NCI-H446 treated with DMSO at 0.1 percent for 48 hours (cell line): ENCODE data around the gene DALRD3.

Experiments used
- DNase-seq: peaks from one replicate; lab custom pipeline; 2025; lab: John Stamatoyannopoulos, UW

The DALRD3 gene, protein sequence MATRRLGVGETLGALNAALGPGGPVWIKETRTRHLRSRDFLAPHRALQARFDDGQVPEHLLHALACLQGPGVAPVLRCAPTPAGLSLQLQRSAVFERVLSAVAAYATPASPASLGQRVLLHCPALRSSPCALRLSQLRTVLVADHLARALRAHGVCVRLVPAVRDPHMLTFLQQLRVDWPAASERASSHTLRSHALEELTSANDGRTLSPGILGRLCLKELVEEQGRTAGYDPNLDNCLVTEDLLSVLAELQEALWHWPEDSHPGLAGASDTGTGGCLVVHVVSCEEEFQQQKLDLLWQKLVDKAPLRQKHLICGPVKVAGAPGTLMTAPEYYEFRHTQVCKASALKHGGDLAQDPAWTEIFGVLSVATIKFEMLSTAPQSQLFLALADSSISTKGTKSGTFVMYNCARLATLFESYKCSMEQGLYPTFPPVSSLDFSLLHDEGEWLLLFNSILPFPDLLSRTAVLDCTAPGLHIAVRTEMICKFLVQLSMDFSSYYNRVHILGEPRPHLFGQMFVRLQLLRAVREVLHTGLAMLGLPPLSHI

DNA sequence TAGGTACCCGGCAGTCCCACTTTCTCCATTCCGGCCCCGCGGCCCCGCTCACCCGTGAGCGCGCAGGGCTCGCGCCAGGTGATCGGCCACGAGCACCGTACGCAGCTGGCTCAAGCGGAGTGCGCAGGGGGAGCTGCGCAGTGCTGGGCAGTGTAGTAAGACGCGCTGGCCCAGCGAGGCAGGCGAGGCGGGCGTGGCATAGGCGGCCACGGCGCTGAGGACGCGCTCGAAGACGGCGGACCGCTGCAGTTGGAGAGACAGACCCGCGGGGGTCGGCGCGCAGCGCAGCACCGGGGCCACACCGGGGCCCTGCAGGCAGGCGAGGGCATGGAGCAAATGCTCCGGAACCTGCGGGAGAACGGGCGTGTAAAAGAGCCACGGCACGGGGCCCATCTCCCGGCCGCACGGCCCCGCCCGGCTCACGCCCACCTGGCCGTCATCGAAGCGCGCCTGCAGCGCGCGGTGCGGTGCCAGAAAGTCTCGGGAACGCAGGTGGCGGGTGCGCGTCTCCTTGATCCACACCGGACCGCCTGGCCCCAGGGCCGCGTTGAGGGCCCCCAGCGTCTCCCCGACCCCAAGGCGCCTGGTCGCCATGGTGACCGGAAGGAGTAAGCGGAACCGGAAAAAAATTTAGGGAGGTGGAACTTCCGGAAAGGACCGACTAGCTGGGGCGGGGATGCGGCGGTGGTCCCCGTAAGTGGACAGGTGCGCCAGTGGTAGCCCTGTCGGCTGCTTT is at the start of gene DALRD3:
Gene DALRD3 (minus strand): TSS at position 610 of the 736 bp plus-strand sequence. CDS start 16 bp downstream, at position 594.
- no peak for DNase-seq

DNA sequence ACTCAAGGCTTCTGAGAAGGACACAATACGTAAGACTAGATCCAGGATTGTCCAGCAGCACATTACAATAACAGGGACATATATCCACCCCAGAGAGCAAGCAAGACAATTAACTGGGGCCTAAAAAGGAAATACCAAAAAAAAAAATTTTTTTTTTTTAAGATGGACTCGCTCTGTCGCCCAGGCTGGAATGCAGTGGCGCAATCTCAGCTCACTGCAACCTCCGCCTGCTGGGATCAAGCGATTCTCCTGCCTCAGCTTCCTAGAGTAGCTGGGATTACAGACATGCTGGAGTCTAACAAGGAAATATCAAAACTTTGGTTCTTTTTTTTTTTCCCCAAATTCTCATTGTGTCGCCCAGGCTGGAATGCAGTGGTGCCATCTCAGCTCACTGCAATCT is 39.6 kb upstream of the DALRD3 start:
- DNase-seq, result no peak

DNA sequence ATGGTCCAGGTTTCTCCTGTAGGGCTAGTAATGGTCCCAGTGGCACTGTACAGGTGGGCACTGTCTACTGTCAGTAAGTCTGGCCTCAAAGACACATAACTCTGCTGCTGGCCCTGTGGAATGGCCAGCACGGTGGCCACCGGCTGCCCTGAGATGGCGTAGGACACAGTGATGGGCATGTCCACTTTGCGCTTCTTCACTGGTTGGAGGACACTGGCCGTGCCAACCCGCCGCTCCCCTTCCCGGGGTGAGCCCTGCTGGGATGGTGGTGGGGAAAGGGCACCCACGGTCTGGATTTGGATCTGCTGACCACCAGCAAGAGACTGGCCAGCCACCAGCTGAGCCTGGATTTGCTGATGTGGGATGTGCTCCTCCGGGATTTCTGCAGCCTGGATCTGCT is 38.9 kb upstream of the DALRD3 start:
- DNase-seq, result no peak

DNA sequence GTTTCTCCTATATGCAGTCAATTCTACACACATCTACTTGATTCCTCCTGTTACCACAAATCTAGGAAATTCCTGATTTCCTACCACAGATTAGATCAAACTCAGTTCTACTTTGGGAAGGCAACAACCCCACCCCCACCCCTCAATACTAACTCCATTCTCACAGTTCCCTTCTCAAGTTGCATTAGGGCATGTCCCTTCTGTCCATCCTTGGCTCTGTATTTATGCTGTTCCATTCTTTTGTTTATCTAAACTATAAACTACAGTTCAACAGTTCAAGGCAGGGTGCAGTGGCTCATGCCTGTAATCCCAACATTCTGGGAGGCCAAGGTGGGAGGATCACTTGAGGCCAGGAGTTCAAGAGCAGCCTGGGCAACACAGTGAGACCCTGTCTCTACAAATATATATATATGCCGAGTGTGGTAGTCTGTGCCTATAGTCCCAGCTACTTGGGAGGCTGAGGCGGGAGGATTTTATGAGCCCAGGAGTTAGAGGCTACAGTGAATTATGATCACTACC is 36.0 kb upstream of the DALRD3 start:
- no peak for DNase-seq

DNA sequence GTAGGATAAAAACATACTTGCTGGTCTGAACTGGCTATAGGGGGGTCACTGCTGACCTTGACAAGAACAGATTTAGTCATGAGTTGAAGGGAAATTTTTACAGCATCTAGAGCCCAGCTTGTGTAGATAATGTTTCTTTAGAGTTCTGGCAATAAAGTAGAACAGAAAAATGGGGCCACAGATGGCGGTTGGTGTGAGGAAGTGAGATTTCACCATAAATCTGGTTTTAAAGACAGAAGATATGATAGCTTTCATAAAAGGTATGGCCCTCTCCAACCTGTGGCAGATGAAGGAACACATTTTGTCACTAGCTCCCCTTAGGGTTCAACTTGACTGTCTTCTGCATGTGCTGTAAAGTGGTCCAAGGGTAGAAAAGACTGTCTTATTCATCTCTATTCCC is 35.2 kb upstream of the DALRD3 start:
- DNase-seq, result no peak

DNA sequence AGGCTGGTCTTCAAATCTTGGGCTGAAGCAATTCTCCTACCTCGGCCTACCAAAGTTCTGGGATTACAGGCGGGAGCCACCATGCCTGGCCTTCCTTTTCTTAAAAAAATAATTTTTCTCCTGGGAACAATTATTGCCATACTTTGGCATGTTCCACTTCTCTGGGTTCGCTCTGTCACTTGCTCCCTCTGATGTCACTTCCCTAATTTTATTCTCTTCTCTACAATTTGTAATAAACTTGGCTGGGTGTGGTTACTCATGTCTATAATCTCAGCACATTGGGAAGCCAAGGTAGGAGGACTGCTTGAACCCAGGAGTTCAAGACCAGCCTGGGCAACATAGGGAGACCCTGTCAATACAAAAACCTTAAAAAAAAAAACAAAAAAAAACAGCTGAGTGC is 16.9 kb upstream of the DALRD3 start:
- no peak for DNase-seq

DNA sequence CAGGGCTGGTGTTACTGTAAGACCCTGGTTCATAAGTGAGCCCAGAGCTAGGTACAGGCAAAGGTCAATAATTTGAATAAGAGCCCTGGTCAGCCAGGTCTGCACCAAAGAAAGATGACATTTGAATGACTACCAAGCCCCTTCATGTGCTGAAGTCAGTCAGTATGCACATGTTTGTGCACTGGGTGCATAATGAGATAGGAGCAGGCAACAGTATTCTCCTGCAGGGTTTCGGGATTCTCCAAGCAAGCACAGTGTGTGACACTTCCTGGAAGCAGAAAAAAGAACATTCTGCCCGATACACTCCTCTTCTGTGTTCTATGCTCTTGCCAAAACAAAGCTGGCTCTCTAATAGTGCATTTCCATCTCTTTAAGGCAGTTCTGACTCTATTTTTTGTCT is 16.3 kb upstream of the DALRD3 start:
- DNase-seq, result no peak

DNA sequence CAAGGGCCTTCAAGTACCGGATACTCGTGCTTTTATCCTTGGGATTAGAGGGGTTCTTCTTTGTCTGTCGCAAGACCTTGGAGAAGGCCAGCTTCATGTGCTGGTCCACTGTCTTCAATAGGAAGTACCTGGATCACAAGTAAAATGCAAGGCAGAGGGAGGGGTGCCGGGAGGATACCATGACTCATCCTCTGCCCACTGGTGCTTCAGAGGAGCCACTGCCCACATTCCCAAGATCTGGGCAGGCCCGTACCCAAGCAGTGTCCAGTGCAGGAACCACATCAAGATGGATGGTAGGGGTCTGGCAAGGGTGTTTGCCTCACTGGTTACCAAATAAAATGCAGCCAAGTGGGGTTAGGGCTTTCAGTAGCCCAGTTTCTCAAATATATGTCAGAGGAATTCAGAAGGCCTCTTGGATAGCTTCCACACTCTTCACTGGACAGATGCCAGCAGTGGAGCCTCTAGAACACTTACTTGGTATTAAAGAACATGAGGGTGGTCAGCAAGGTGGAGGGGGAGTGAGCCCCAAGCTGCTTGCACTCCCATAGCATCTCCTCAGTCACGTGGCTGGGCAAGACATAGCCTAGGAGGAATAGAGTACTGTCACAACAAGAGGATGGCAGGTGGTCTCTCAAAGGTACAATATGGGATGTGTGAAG is 14.4 kb upstream of the DALRD3 start:
- no peak for DNase-seq

DNA sequence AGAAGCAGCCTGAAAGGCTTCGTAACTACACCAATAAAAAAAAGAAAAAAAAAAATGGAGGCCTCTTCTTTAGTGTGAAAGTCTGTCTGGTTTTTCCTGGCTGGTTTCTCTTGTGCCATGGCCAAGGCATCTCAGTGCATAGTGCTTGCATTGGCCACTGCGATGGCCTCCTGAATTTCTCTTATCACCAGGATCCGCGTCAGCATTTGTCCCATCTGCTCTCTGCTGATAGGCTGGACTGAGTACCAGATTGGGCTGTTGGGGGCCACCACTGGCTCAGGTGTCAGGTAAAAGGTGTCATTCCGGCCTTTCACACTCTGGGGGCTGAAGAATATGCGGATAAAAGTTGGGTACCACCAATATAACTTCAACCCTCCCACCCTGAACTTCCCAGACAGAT is 11.9 kb upstream of the DALRD3 start:
- no peak for DNase-seq

DNA sequence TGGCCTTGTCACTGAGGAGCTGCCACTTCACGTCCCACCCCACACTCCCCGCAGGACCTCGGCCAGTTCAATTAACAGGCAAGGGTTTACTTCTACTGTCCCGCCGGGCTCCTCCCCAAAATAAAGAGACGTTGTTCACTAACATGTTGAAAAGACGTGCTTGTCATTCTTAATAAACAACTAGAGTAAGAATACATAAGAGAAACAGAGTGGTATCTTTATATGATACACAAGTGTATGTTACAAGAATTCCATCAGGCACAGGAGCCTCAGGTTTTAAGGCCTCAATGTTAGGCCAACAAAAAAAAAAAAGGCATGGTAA is 11.1 kb upstream of the DALRD3 start:
- DNase-seq, result no peak

DNA sequence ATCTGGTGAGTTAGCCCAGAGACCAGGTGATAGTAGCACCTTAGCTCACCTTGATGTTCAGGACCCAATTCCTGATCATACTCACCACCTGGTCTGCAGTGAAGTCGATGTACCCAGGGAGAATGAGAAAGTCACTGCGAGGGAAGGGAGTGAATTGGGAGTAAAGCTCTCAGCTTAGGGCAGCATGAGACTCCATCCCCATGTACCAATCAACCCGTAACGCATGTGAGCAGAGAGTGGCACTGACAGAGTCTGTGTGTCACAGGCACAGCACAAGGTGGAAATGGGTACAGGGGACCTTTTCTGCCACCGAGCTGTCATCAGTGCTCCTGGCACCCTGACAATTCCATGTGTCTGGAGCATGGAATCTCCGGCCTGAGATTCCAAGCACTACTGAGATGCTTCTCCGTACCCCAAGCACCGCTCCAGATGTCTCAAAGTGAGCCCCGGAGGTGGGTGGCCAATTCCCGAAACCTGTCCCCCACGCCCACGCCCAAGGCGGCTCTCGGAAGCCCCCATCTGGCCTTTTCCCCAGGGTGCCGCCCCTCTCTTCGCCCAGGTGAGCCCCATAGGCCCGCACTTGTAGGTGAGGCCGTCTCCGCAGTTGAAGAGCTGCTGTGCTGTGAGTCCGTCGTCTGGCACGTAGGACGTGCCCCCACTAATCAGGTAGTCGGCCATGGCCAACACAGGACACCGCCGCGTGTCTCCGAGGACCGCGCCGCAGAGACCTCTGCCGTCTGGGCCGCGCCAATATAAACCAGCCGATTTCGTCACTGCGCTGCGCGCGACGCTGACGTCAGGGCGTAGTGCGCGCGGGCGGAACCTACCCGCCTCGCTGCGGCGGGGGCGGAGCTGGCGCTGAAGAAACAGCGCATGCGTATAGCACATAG is 10.5 kb upstream of the DALRD3 start, which contains the start of gene IMPDH2:
Gene IMPDH2 (minus strand): TSS at position 726 of the 890 bp plus-strand sequence. CDS start 48 bp downstream, at position 678.
- DNase-seq, result peak; percentile 84

DNA sequence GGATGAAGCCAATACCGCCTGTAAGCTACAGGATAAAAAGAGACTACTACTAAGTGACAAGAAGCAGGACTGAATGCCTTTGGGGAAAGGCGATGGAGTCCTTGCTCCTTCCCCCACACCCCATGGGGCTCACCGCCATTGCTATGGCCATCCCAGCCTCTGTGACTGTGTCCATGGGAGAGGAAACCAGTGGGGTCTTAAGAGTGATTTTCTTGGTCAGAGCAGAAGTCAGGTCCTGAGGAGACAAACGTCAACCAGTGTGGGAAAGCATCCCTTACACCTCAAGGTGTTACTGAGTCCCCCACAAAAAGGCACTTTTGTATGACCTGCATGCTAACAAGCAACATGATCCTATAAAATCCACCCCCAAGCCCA is 9.9 kb upstream of the DALRD3 start:
- DNase-seq, result no peak

DNA sequence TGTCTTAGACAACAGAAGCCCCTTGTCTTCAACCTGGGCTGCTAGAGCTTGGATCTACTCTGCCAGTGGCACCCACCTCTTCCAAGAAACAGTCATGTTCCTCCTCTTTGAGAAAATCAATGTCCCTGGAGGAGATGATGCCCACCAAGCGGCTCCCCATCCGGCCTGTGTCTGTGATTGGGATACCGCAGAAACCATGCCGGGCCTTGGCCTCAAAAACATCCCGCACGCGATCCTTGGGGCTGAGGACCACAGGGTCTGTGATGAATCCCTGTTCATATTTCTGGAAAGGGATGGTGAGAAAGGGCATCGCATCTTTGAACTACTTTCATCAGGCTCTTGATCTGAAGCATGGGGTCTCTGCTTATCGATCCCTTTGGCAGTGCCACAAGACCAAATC is 9.3 kb upstream of the DALRD3 start:
- no peak for DNase-seq

DNA sequence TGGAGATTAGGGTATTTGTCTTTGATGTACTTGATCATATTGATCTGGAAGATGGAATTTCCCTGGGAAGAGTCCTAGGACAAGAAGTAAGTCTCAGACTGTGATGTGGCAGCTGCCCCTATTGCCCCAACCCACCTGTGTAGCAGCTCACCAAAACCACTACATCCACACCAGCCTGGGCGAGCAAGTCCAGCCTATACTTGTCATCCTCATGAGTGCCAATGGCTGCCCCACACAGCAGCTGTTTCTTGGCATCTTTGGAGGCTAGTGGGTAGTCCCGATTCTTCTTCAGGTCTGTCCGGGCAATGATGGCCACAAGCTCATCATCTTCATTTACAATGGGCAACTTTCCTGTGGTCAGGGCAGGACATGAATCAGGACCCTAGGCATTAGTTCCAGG is 8.2 kb upstream of the DALRD3 start:
- DNase-seq, result no peak

DNA sequence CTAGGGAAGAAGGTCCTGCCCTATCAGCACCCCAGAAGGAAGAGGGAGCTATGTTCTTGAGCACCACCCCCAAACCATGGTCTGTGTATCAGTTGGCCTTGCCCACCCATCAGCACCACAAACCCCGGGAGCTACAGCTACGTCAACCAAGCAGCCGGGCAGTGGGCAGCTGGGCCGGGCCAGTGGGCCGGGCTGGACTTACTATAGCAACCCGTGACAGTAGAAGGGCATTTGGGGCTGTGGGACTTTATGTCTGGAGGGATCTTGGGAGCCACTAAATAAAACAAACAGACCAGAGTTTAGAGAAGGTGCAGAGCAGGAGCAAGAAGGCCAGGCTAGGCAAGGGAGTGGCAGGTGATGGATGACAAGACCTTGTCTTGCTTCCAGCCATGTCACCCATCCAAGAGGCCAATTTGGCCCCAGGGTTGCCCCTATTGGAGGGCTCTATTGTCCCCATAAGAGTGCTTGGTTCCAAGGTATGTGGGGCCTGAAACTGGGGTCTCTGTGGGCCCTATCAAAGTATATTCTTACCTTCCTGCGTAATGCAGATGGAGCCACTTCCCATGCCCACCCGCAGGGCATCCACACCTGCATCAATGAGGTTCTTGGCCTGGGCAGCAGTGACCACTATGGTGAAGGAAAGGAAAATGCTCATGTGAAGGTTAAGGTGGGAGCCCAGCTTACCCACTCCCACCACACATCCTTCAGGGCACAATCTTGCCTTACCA is 7.6 kb upstream of the DALRD3 start:
- DNase-seq, result no peak

DNA sequence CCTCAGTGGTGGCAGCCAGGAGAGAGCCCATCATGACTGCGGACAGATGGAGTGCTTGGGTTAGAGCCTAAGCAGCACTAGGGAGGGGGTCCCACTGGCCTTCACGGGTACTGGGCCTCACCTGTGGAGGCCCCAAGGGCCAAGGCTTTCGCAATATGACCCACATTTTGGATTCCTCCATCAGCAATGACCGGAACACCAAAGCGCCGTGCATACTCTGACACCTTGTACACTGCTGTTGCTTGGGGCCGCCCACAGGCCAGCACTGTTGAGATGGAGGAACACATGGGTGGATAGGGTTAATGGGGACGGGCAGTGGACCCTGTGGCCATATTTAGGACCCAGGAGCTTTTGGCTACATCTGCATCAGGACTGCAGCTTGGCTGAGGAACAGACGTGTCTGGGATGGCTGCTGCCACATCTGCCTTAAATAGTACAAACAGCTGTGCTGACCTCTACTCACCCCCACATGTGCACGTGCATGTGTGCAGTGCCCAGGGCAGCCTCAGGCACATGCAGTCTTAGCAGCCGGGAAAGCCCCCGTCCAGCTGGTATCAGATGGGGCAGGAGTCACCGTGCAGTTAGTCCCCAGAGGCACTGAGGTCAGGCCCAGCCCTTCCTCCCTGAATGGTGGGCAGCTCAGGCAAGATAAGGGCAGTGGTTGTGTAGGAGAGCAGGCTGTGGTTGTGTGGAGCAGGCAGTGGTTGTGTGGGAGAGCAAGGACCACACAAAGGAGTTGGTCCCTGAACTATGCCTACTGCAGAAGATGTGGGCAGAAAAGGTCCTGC is 6.8 kb upstream of the DALRD3 start:
- no peak for DNase-seq

DNA sequence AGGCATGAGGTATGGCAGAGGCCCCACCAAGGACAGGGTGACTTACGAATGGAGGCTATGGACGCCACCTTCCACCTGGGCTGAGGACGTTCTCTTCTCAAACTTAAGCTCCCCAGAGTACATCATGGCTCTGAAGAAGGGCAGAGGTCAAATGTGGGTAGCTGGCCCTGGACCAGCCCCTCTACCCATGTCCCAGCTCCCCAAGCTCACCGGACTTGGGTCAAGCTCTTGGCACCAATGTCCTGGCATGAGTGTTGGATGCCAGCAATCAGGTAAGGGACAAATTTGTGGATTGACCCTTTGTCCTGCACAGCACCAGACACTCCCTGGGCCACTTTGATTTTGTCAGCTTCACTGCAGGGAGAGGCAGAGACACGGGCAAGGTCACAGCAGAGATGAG is 6.1 kb upstream of the DALRD3 start:
- DNase-seq, result no peak

DNA sequence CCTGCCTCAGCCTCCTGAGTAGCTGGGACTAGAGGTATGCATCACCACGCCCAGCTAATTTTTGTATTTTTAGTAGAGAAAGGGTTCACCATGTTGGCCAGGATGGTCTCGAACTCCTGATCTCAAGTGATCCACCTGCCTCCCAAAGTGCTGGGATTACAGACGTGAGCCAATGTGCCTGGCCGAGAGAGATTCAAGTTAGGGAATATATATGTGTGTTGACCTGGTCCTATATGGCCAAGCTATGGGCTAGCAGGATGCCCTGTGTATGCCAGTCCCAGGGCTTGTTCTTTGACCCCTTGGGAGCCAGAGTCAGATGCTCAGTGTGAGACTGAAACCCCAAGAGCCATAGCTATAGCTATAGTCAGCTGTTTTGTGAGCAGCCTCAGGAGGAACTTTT is 5.4 kb upstream of the DALRD3 start:
- no peak for DNase-seq

DNA sequence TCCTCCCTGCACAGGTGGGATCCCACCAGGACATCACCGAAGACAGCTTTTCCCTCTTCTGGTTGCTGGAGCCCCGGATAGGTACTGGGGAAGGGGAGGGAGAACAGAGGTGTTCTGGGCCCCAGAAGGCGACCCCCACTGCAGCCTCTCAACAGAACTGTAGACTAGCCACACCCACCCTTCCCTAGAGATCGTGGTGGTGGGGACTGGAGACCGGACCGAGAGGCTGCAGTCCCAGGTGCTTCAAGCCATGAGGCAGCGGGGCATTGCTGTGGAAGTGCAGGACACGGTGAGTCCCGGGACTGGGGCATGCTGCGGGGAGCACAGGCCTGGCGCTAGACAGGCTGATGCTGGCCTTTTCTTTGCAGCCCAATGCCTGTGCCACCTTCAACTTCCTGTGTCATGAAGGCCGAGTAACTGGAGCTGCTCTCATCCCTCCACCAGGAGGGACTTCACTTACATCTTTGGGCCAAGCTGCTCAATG is 4.3 kb upstream of the DALRD3 start:
- no peak for DNase-seq
